ENCODE measurements around the gene SERGEF.
"Not testable (repeated sequence)": the region's sequence is repeated elsewhere in the genome, so short reads cannot be mapped to it uniquely, and the experiment has no call there.

The SERGEF gene

GRCh38 chr11:18000760-18001159, 12.1 kb downstream of the SERGEF start:
- DNase-seq (ENCODE audit: low read depth in 2 of 2) = no peak

GRCh38 chr11:18000128-18000527, 12.7 kb downstream of the SERGEF start:
- DNase-seq (ENCODE audit: low read depth in 2 of 2) = not testable (repeated sequence)

- no peak for DNase-seq (ENCODE audit: low read depth in 2 of 2)
Measured at GRCh38 chr11:17992916-17993315, 19.9 kb downstream of the SERGEF start.

- no peak for DNase-seq (ENCODE audit: low read depth in 2 of 2)
Measured at GRCh38 chr11:17991783-17992433, 20.9 kb downstream of the SERGEF start.

GRCh38 chr11:17989306-17989705, 23.5 kb downstream of the SERGEF start:
- no peak for DNase-seq (ENCODE audit: low read depth in 2 of 2)

GRCh38 chr11:17988465-17988864, 24.4 kb downstream of the SERGEF start:
- DNase-seq (ENCODE audit: low read depth in 2 of 2) = no peak

- DNase-seq (ENCODE audit: low read depth in 2 of 2) = no peak
Measured at GRCh38 chr11:17987826-17988225, 25.0 kb downstream of the SERGEF start.

- DNase-seq (ENCODE audit: low read depth in 2 of 2) = no peak
Measured at GRCh38 chr11:17986711-17987220, 26.1 kb downstream of the SERGEF start.

GRCh38 chr11:17986007-17986710, 26.7 kb downstream of the SERGEF start:
- no peak for DNase-seq (ENCODE audit: low read depth in 2 of 2)

- DNase-seq (ENCODE audit: low read depth in 2 of 2) = no peak
Measured at GRCh38 chr11:17985517-17985916, 27.3 kb downstream of the SERGEF start.

GRCh38 chr11:17983569-17983968, 29.3 kb downstream of the SERGEF start:
- DNase-seq (ENCODE audit: low read depth in 2 of 2) = no peak

- DNase-seq (ENCODE audit: low read depth in 2 of 2) = no peak
Measured at GRCh38 chr11:17979770-17980371, 33.0 kb downstream of the SERGEF start.

- DNase-seq (ENCODE audit: low read depth in 2 of 2) = peak in 1 of 2 donors; percentile 7
Measured at GRCh38 chr11:17978553-17979287, 34.1 kb downstream of the SERGEF start.

GRCh38 chr11:17976651-17977050, 36.2 kb downstream of the SERGEF start:
- no peak for DNase-seq (ENCODE audit: low read depth in 2 of 2)

- DNase-seq (ENCODE audit: low read depth in 2 of 2) = no peak
Measured at GRCh38 chr11:17974246-17974645, 38.6 kb downstream of the SERGEF start.

GRCh38 chr11:17972987-17973386, 39.9 kb downstream of the SERGEF start:
- DNase-seq (ENCODE audit: low read depth in 2 of 2) = no peak

- DNase-seq (ENCODE audit: low read depth in 2 of 2) = no peak
Measured at GRCh38 chr11:17968206-17968605, 44.6 kb downstream of the SERGEF start.

- DNase-seq (ENCODE audit: low read depth in 2 of 2) = no peak
Measured at GRCh38 chr11:17967661-17968060, 45.2 kb downstream of the SERGEF start.

GRCh38 chr11:17960091-17960490, 52.8 kb downstream of the SERGEF start:
- DNase-seq (ENCODE audit: low read depth in 2 of 2) = no peak

GRCh38 chr11:17958446-17958845, 54.4 kb downstream of the SERGEF start:
- DNase-seq (ENCODE audit: low read depth in 2 of 2) = no peak

GRCh38 chr11:17954395-17955252, 58.2 kb downstream of the SERGEF start:
- DNase-seq (ENCODE audit: low read depth in 2 of 2) = no peak
